Right atrium auricular region (tissue), 2 donors: Measurements from ENCODE around the gene ALX4. TPM values are rescaled to one million over a fixed set of nuclear protein-coding genes. Genes with fewer than 3 reads are reported as not detected.

Experiments
- DNase-seq: peaks from one replicate; pipeline ENCODE4 v3.0.0-alpha.2; 2019; ENCODE audit warnings: low spot score
- H3K27ac ChIP-seq, 2 donors: fragments of 200-600 bp; sonication (generic); 1 replicate in 1 of 2; 2 replicates in 1 of 2; pipeline ENCODE4 v1.5.1; 2016 to 2019
- H3K27me3 ChIP-seq, 2 donors: fragments of 200-600 bp; sonication (generic); one replicate each; pipeline versions ENCODE4 v1.5.1 to v1.6.0; 2017 to 2019
- H3K36me3 ChIP-seq: fragments of 200-600 bp; sonication (generic); one replicate; pipeline ENCODE4 v1.5.1; 2016
- H3K4me1 ChIP-seq, 2 donors: fragments of 200-600 bp; sonication (generic); one replicate each; pipeline versions ENCODE4 v1.5.1 to v1.6.0; 2017 to 2019
- H3K4me3 ChIP-seq, 2 donors: fragments of 200-600 bp; sonication (generic); 1 replicate in 1 of 2; 2 replicates in 1 of 2; pipeline ENCODE4 v1.5.1; 2017 to 2019; ENCODE audit warnings: mild to moderate bottlenecking in 1 of 2, moderate library complexity in 1 of 2
- H3K9me3 ChIP-seq, 2 donors: fragments of 200-600 bp; sonication (generic); one replicate each; pipeline ENCODE4 v1.5.1; 2019
- total RNA-seq, 2 donors: library from RNA; depleted of rRNA; stranded (reverse); fragments of >200 nt; gene quantifications; one replicate each; pipeline ENCODE4 v1.1.0, GENCODE V29; 2016
- TF ChIP-seq, protein P1 (sequence below), 2 donors: fragments of 200-600 bp; sonication (generic); IDR thresholded peaks; one replicate each; pipeline ENCODE4 v1.5.1; 2019; ENCODE audit warnings: antibody characterized with exemption in 2 of 2

The ALX4 gene
- total RNA-seq, 2 donors from 2014 or later: 0.07 TPM; not detected in 1

DNA sequence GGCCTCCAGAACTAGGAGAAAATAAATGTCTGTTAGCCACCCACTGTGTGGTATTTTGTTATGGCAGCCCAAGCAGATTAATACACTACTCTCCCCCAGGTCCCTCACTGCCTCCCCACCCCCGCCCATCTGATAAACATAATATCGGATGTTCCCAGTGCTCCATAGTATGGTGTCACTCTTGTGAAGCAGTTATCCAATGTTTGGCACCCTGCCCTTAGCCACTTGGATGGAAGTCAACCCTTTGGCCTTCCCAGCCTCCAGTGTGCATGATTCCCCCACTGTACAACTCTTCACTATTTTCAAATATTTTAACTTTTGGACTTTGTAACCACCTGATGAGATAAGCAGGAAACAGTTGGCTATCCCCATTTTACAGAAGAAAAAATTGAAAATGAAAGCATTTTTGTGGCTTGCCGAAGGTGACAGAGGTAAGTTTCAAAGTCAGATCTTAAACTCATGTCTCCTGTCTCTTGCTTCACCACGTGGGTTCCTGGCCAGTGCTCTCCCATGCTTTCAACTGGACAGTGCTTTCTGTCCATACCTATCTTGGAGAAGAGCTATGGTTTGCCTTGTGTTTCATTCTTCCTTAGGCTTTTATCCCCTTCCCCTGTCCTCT is 53.2 kb downstream of the ALX4 start:
- H3K4me3 ChIP-seq: no peak overlapping the region
- no peak overlapping the region for H3K27ac ChIP-seq
- peaks cover 0 to 8% of the 10 kb centered on the region in 2 donors for H3K4me1 ChIP-seq
- no peaks in the 10 kb centered on the region for H3K36me3 ChIP-seq
- no peaks in the 10 kb centered on the region for H3K27me3 ChIP-seq
- peaks cover 0 to 18% of the 10 kb centered on the region in 2 donors for H3K9me3 ChIP-seq
- TF ChIP-seq, protein P1, sequence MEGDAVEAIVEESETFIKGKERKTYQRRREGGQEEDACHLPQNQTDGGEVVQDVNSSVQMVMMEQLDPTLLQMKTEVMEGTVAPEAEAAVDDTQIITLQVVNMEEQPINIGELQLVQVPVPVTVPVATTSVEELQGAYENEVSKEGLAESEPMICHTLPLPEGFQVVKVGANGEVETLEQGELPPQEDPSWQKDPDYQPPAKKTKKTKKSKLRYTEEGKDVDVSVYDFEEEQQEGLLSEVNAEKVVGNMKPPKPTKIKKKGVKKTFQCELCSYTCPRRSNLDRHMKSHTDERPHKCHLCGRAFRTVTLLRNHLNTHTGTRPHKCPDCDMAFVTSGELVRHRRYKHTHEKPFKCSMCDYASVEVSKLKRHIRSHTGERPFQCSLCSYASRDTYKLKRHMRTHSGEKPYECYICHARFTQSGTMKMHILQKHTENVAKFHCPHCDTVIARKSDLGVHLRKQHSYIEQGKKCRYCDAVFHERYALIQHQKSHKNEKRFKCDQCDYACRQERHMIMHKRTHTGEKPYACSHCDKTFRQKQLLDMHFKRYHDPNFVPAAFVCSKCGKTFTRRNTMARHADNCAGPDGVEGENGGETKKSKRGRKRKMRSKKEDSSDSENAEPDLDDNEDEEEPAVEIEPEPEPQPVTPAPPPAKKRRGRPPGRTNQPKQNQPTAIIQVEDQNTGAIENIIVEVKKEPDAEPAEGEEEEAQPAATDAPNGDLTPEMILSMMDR (IDR thresholded peaks at IDR 0.05): no peak
- DNase-seq: peak; percentile 54

DNA sequence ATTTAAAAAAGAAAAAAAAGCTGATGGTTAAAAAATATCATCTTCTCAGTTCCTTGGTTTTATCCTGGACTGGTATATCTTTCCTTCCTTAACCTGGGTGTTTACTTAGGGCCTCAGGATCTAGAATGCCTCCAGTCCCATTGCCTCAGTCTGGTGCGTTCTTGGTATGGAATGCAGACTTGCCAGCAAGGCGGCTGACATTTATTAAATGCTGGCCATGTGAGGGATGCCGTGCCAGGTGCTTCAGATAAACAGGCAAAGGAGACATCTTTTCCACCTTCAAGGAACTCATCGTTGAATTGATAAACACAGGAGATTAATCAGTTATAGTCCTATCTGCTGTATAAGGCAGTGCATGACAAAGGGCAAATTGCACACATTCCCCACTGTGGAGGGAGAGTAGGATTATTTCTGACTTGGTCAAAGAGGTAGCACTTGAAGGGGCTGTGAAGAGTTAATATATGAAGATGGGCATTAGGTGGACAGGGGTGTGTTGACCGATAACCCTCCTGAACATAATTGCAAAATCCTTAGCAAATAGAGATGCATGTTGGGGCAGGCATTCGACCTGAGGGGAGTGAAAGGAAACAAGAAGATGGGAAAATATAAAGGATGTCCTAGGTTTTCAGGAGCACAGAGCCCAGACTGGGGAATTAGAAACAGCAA is 54.4 kb downstream of the ALX4 start:
- no peaks in the 10 kb centered on the region for H3K27me3 ChIP-seq
- peaks cover 0 to 8% of the 10 kb centered on the region in 2 donors for H3K4me1 ChIP-seq
- no peak overlapping the region for H3K27ac ChIP-seq
- TF ChIP-seq, protein P1 (IDR thresholded peaks at IDR 0.05): no peak
- no peaks in the 10 kb centered on the region for H3K36me3 ChIP-seq
- DNase-seq: no peak
- H3K4me3 ChIP-seq: no peak overlapping the region
- H3K9me3 ChIP-seq: peaks cover 0 to 19% of the 10 kb centered on the region in 2 donors

DNA sequence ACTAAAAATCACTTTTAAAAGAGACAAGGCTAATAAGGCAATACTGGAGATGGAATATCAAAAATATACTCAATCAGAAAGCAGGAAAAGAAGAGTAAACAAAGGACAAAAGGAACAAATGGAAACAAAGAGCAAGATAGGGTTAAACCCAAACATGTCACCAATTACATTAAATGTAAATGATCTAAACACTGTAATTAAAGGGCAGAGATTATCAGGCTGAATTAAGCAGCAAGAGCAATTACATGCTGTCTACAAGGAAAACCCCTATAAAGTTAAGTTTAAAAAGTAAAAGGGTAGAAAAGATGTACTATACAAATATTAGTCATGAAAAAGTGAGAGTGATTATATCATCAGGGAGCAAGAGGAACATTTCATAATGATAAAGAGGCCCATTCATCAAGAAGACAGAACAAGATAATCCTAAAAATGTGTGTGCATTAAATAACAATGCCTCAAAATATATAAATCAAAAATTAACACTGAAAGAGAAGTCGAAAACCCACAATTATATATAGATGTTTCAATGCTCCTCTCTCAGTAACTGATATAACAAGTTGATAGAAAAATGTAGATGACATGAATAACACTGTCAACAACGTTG is 56.8 kb downstream of the ALX4 start:
- TF ChIP-seq, protein P1 (IDR thresholded peaks at IDR 0.05): no peak
- H3K27ac ChIP-seq: no peak overlapping the region

DNA sequence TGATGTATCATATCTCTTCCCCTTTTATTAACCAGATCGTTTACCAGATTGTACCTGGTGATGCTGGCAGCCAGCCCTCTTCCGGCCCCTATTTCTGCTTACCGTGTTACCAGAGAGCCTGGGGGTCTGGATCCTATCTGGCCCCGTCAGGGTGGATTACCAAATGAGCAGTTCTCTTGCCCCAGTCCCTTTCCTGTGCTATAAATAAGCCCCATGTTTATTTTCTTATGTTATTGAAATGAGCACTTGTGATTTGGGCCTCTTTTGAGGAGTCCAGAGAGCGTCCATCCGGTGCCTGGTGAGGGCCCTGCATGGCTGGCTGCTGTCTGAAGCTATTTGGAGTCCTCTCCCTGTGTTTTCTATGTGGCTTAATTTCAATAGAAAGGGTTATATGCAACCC is 59.5 kb downstream of the ALX4 start:
- H3K9me3 ChIP-seq: peaks cover 0 to 19% of the 10 kb centered on the region in 2 donors
- H3K4me3 ChIP-seq: no peak overlapping the region
- no peak overlapping the region for H3K27ac ChIP-seq
- DNase-seq: no peak
- H3K36me3 ChIP-seq: peaks cover 4% of the 10 kb centered on the region
- no peaks in the 10 kb centered on the region for H3K27me3 ChIP-seq
- peaks cover 0 to 18% of the 10 kb centered on the region in 2 donors for H3K4me1 ChIP-seq
- TF ChIP-seq, protein P1 (IDR thresholded peaks at IDR 0.05): no peak

More for the DNA sequence above, 56.8 kb downstream of the ALX4 start:
- DNase-seq: no peak
- Histone ChIP-seq H3K36me3 (peaks cover 4% of the 10 kb centered on the region), H3K4me3 (no peak overlapping the region), H3K9me3 (peaks cover 0 to 19% of the 10 kb centered on the region in 2 donors), H3K4me1 (peaks cover 0 to 12% of the 10 kb centered on the region in 2 donors), H3K27me3 (no peaks in the 10 kb centered on the region)

DNA sequence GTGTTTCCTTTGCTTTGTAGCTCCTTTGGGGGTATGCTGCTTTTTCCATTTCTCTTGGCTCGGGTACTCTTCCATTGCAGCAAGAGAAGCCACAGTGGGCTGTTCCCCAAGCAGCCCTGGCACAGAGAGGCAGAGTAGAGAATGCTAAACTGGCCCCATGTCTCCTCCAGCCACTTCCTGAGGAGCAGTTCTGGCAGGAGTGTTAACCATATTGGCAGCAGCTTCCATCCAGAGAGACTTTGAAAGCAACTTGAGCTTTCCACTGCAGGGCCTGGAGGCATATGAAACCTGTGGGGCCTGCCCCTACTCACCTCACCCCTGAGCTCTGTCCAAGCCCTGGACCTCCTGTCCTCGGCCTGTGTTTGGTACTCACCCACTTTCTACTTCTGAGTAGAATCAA is 61.8 kb downstream of the ALX4 start:
- no peaks in the 10 kb centered on the region for H3K27me3 ChIP-seq
- DNase-seq: no peak
- no peak overlapping the region for H3K27ac ChIP-seq
- peaks cover 10% of the 10 kb centered on the region for H3K36me3 ChIP-seq
- TF ChIP-seq, protein P1 (IDR thresholded peaks at IDR 0.05): no peak
- no peak overlapping the region for H3K4me3 ChIP-seq
- peaks cover 0 to 28% of the 10 kb centered on the region in 2 donors for H3K4me1 ChIP-seq
- H3K9me3 ChIP-seq: peaks cover 0 to 14% of the 10 kb centered on the region in 2 donors
